Lung (tissue), 12 donors: ENCODE measurements around the gene STK4. TPM values are rescaled to one million over a fixed set of nuclear protein-coding genes. Genes with fewer than 3 reads are reported as not detected.

ENCODE experiments used
- ATAC-seq: fragments of 200-7000 bp; cut with Tn5 transposase; one replicate; pipeline ENCODE4 v1.9.1; 2020; ENCODE audit warnings: moderate number of reproducible peaks; ENCODE audit not compliant: insufficient read depth, low FRiP score
- DNase-seq, 3 donors: peaks; one replicate each; pipeline ENCODE4 v3.0.0-alpha.2; 2013 to 2017
- H3K27ac ChIP-seq, 2 donors: one replicate each; pipeline ENCODE4 v1.5.1; 2013; ENCODE audit warnings: mild to moderate bottlenecking in 2 of 2, moderate library complexity in 2 of 2, control low read depth in 1 of 2, inconsistent platforms in 1 of 2, low read depth in 1 of 2, low read length in 1 of 2
- H3K27me3 ChIP-seq, 3 donors: one replicate each; pipeline ENCODE4 v1.5.1; 2013; ENCODE audit warnings: low read length in 2 of 3; ENCODE audit not compliant: control insufficient read depth in 3 of 3, insufficient read depth in 3 of 3
- H3K36me3 ChIP-seq, 4 donors: one replicate each; pipeline ENCODE4 v1.5.1; 2013; ENCODE audit warnings: low read length in 4 of 4, mild to moderate bottlenecking in 1 of 4, moderate library complexity in 1 of 4; ENCODE audit not compliant: control insufficient read depth in 4 of 4, insufficient read depth in 4 of 4
- H3K4me1 ChIP-seq, 5 donors: one replicate each; pipeline ENCODE4 v1.5.1; 2013; ENCODE audit warnings: low read length in 5 of 5, mild to moderate bottlenecking in 2 of 5, moderate library complexity in 1 of 5; ENCODE audit not compliant: control insufficient read depth in 5 of 5, insufficient read depth in 5 of 5
- H3K4me3 ChIP-seq: one replicate; pipeline ENCODE4 v1.5.1; 2013; ENCODE audit warnings: mild to moderate bottlenecking, control low read depth, moderate library complexity
- H3K9ac ChIP-seq, 2 donors: one replicate each; pipeline ENCODE4 v1.5.1; 2013; ENCODE audit warnings: low read length in 2 of 2, control low read depth in 1 of 2; ENCODE audit not compliant: insufficient read depth in 1 of 2
- H3K9me3 ChIP-seq, 4 donors: one replicate each; pipeline ENCODE4 v1.5.1; 2013; ENCODE audit warnings: low read length in 3 of 4, mild to moderate bottlenecking in 1 of 4, moderate library complexity in 1 of 4; ENCODE audit not compliant: control insufficient read depth in 4 of 4, insufficient read depth in 3 of 4
- WGBS, 2 donors: extraction: QIAGEN DNeasy Blood & Tissue Kit; methylation state at CpG; one replicate each; pipeline ENCODE4 v1.1.7; 2013; 5-methylcytosine and 5-hydroxymethylcytosine counted together
- polyA plus RNA-seq, 2 donors: library from polyadenylated mRNA; stranded (reverse); fragments of 200-250 nt; gene quantifications; one replicate each; pipeline ENCODE4 v1.2.1, GENCODE V29; 2013
- total RNA-seq, 2 donors: library from RNA; depleted of rRNA in 1 of 2; stranded (reverse); fragments of >200 nt in 1 of 2; gene quantifications; one replicate each; pipeline ENCODE4 v1.2.1, GENCODE V29; 2014 to 2021
- TF ChIP-seq, protein P1 (sequence below): IDR thresholded peaks from 2 replicates; pipeline ENCODE4 v1.5.1; 2012; ENCODE audit warnings: mild to moderate bottlenecking; ENCODE audit errors: control extremely low read depth, extremely low read depth
- donor health status: control.
- donor health status: control.
- donor health status: Bipolar disorder and iron deficiency.
- donor health status: healthy.
- donor health status: DM: yes; HTN: yes; CAD: no.

Gene STK4
- total and polyA plus RNA-seq, 4 donors = 11.8 to 70.9 (median 28.1) TPM

DNA sequence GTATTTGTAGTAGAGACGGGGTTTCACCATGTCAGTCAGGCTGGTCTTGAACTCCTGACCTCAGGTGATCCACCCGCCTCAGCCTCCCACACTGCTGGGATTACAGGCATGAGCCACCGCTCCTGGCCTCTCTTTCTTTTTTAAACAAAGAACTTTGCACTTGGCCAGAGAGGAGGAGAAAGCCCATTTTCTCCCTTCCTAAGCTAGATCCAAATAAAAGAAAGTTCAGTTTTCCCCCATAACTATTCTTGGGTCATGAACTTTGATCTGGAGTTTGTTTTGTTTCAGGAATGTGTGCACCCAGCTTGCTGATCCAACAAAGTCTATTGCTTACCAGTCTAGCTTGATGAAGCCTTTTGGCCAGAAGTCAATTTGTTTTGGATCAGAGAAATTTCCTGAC lies 111.2 kb downstream of the STK4 start:
- no peak overlapping the region for H3K9ac ChIP-seq
- H3K9me3 ChIP-seq = no peaks in the 10 kb centered on the region
- TF ChIP-seq, protein P1, sequence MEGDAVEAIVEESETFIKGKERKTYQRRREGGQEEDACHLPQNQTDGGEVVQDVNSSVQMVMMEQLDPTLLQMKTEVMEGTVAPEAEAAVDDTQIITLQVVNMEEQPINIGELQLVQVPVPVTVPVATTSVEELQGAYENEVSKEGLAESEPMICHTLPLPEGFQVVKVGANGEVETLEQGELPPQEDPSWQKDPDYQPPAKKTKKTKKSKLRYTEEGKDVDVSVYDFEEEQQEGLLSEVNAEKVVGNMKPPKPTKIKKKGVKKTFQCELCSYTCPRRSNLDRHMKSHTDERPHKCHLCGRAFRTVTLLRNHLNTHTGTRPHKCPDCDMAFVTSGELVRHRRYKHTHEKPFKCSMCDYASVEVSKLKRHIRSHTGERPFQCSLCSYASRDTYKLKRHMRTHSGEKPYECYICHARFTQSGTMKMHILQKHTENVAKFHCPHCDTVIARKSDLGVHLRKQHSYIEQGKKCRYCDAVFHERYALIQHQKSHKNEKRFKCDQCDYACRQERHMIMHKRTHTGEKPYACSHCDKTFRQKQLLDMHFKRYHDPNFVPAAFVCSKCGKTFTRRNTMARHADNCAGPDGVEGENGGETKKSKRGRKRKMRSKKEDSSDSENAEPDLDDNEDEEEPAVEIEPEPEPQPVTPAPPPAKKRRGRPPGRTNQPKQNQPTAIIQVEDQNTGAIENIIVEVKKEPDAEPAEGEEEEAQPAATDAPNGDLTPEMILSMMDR = no peak
- no peaks in the 10 kb centered on the region for H3K27me3 ChIP-seq
- peaks cover 8 to 32% (median 20%) of the 10 kb centered on the region in 4 donors for H3K36me3 ChIP-seq
- no peak for DNase-seq
- no peak overlapping the region for H3K27ac ChIP-seq
- no peak for ATAC-seq
- no peak overlapping the region for H3K4me3 ChIP-seq
- WGBS, 2 donors = 94% methylated on average over 3 of the region's 3 CpGs
- H3K4me1 ChIP-seq = peaks cover 0 to 5% (median 0%) of the 10 kb centered on the region in 5 donors

GRCh38 chr20:45080867-45081624 lies 114.7 kb downstream of the STK4 start:
- ATAC-seq (no peak), DNase-seq (peak in 2 of 3 donors; percentile 9 to 10)
- Histone ChIP-seq H3K9me3 (peaks cover 0 to 2% (median 0%) of the 10 kb centered on the region in 4 donors), H3K4me3 (no peak overlapping the region), H3K4me1 (no peaks in the 10 kb centered on the region), H3K36me3 (peaks cover 4 to 26% (median 10%) of the 10 kb centered on the region in 4 donors), H3K27me3 (no peaks in the 10 kb centered on the region), H3K9ac (no peak overlapping the region), H3K27ac (no peak overlapping the region)
- 81 to 90% methylated on average over 5 of the region's 5 CpGs for WGBS, 2 donors
- TF ChIP-seq, protein P1 = no peak

- no peaks in the 10 kb centered on the region for H3K4me1 ChIP-seq
- 99% methylated on average over 3 of the region's 3 CpGs for WGBS, 2 donors
- H3K27me3 ChIP-seq = no peaks in the 10 kb centered on the region
- peaks cover 0 to 19% (median 5%) of the 10 kb centered on the region in 4 donors for H3K36me3 ChIP-seq
- no peak for ATAC-seq
- no peak overlapping the region for H3K27ac ChIP-seq
- TF ChIP-seq, protein P1 = no peak
- H3K9ac ChIP-seq = no peak overlapping the region
- no peak overlapping the region for H3K4me3 ChIP-seq
- DNase-seq = no peak
- H3K9me3 ChIP-seq = peaks cover 0 to 2% (median 0%) of the 10 kb centered on the region in 4 donors
Observed at GRCh38 chr20:45082468-45082867, 116.2 kb downstream of the STK4 start.

GRCh38 chr20:45083127-45083526 lies 116.8 kb downstream of the STK4 start:
- no peak overlapping the region for H3K4me3 ChIP-seq

More at GRCh38 chr20:45083127-45083526, 116.8 kb downstream of the STK4 start:
- H3K9me3 ChIP-seq = peaks cover 0 to 2% (median 0%) of the 10 kb centered on the region in 4 donors
- no peaks in the 10 kb centered on the region for H3K27me3 ChIP-seq
- H3K36me3 ChIP-seq = peaks cover 0 to 16% (median 5%) of the 10 kb centered on the region in 4 donors
- WGBS, 2 donors = 91 to 94% methylated on average over 1 of the region's 1 CpG
- H3K9ac ChIP-seq = no peak overlapping the region
- TF ChIP-seq, protein P1 = no peak
- ATAC-seq = no peak
- no peak for DNase-seq
- peaks cover 0 to 3% (median 0%) of the 10 kb centered on the region in 5 donors for H3K4me1 ChIP-seq
- no peak overlapping the region for H3K27ac ChIP-seq
